Testis (tissue), 2 donors: ENCODE data around the gene P2RX5.

Experiments used
- CTCF ChIP-seq, 3 experiments: fragments of 450-650 bp in 2 of 3; fragments of 200-600 bp in 1 of 3; sonication (generic) in 1 of 3; IDR thresholded peaks; one replicate each; pipeline ENCODE4 v1.5.1; 2016 to 2019; ENCODE audit warnings: antibody characterized with exemption in 3 of 3, mild to moderate bottlenecking in 2 of 3, moderate library complexity in 1 of 3
- POLR2A ChIP-seq: fragments of 450-650 bp; IDR thresholded peaks from one replicate; pipeline ENCODE4 v1.6.1; 2017; ENCODE audit warnings: antibody characterized with exemption, mild to moderate bottlenecking, moderate library complexity

DNA sequence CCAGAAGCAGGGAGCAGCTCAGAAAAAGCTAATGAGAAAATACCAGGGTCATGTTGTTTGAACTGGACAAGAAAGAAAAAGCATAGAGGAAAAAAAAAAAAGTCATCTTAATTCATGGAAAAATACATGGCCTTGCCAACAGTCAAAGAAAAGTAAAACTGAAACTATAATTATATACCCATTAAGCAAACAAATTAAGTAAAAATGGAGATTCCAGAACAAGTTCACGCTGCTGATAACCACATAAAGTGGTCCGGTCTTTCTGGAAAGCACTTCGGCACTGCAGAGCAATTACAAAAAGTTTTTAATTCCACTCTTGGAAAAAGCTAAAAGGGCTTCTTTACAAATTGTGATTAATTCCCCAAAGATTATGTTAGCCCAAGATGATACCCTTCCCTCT, 12.4 kb upstream of the P2RX5 start:
- TF ChIP-seq CTCF (IDR thresholded peaks at IDR 0.05) (no peak), POLR2A (no peak)
